ENCODE results near the gene MAP3K14. TPM values are rescaled to one million over a fixed set of nuclear protein-coding genes. Genes with fewer than 3 reads are reported as not detected.

MAP3K14 gene
- total RNA-seq, 2 donors from 2014 or later = 4.6 to 5.5 TPM

DNA sequence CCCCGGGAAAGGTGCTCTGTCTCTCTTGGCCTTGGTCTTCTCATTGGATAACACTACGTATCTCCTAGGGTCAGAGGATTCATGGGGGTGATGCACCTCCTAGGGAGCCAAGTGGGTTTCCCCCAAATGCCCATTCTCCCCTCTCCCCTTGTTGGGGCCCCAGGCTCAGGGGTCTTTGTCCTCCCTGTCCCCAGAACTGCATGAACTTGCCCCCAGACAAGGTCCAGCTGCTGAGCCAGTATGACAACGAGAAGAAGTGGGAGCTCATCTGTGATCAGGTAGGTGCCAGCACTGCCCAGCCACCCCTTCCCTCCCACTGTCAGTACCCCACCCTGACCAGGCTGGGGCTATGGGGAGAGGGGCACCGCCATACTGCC, 86.4 kb downstream of the MAP3K14 start:
- peaks cover 3% of the 10 kb centered on the region for H3K4me1 Mint-ChIP-seq
- Histone ChIP-seq H3K4me1 (ENCODE audit: control insufficient read depth, insufficient read depth, low read length) (no peaks in the 10 kb centered on the region), H3K27me3 (ENCODE audit: control insufficient read depth, insufficient read depth, low read length, poor library complexity, severe bottlenecking) (peaks cover 6% of the 10 kb centered on the region), H3K27ac (ENCODE audit: low read depth, low read length) (no peak overlapping the region), H3K36me3 (ENCODE audit: control insufficient read depth, insufficient read depth, low read length) (no peaks in the 10 kb centered on the region), H3K9me3 (ENCODE audit: control insufficient read depth, low read length) (no peaks in the 10 kb centered on the region), H3K9ac (ENCODE audit: extremely low read depth, low read length, poor library complexity, severe bottlenecking) (no peak overlapping the region), H3K4me3 (ENCODE audit: low read length) (no peak overlapping the region)
- no peak overlapping the region for H3K27ac Mint-ChIP-seq
- H3K36me3 Mint-ChIP-seq (ENCODE audit: low read depth) = no peaks in the 10 kb centered on the region
- DNase-seq = no peak
- 84 to 92% methylated on average over 2 to 4 of the region's 4 CpGs for WGBS, 2 experiments (ENCODE audit: insufficient coverage in 1 of 2, insufficient read length in 1 of 2)
- H3K27me3 Mint-ChIP-seq (ENCODE audit: insufficient read depth) = peaks cover 48% of the 10 kb centered on the region
- no peaks in the 10 kb centered on the region for H3K9me3 Mint-ChIP-seq
- TF ChIP-seq, protein P1, sequence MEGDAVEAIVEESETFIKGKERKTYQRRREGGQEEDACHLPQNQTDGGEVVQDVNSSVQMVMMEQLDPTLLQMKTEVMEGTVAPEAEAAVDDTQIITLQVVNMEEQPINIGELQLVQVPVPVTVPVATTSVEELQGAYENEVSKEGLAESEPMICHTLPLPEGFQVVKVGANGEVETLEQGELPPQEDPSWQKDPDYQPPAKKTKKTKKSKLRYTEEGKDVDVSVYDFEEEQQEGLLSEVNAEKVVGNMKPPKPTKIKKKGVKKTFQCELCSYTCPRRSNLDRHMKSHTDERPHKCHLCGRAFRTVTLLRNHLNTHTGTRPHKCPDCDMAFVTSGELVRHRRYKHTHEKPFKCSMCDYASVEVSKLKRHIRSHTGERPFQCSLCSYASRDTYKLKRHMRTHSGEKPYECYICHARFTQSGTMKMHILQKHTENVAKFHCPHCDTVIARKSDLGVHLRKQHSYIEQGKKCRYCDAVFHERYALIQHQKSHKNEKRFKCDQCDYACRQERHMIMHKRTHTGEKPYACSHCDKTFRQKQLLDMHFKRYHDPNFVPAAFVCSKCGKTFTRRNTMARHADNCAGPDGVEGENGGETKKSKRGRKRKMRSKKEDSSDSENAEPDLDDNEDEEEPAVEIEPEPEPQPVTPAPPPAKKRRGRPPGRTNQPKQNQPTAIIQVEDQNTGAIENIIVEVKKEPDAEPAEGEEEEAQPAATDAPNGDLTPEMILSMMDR (conservative IDR thresholded peaks at IDR 0.05) = no peak
- no peak overlapping the region for H3K4me3 Mint-ChIP-seq

DNA sequence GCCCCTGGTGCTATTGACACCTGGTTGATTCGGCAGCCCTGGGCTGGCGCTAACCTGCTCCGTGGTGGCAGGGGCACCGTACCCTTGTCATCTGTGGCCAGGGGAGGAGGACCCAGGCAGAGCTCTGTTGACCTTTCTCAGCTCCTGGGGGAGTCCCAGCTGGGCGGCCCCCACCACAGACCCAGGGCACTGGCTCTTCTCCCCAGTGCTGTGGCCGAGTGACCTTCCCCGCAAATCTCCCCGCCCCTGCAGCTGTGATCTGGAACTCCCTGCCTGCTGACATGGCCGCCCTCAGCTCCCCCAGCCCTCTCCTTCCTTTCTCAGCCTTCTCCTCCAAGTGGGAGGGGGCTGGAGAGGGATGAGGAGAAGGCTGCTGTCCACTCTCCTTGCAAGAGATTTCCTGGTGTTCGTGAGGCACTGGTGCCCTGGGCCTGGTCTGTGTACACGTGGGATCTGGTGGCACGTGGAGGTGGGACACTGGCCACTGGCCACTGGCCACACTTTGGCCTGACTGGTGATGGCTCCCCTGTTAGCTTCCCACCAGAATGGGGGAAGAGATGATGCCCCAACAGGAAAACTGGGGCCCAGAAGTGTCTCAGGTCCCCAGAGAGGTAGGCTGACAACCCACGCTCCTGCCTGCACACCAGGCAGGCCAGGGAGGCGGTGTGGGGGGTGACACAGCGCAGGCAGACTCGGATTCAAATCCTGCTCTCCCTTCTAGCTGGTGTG, 87.0 kb downstream of the MAP3K14 start:
- H3K27me3 ChIP-seq (ENCODE audit: control insufficient read depth, insufficient read depth, low read length, poor library complexity, severe bottlenecking) = peaks cover under 1% of the 10 kb centered on the region
- peak; percentile 60 for DNase-seq
- Mint-ChIP-seq H3K9me3 (no peaks in the 10 kb centered on the region), H3K4me1 (peaks cover 3% of the 10 kb centered on the region), H3K27ac (no peak overlapping the region), H3K27me3 (ENCODE audit: insufficient read depth) (peaks cover 51% of the 10 kb centered on the region), H3K4me3 (no peak overlapping the region), H3K36me3 (ENCODE audit: low read depth) (no peaks in the 10 kb centered on the region)
- no peaks in the 10 kb centered on the region for H3K4me1 ChIP-seq (ENCODE audit: control insufficient read depth, insufficient read depth, low read length)
- TF ChIP-seq, protein P1 (conservative IDR thresholded peaks at IDR 0.05) = no peak
- H3K9me3 ChIP-seq (ENCODE audit: control insufficient read depth, low read length) = no peaks in the 10 kb centered on the region
- no peak overlapping the region for H3K9ac ChIP-seq (ENCODE audit: extremely low read depth, low read length, poor library complexity, severe bottlenecking)
- no peaks in the 10 kb centered on the region for H3K36me3 ChIP-seq (ENCODE audit: control insufficient read depth, insufficient read depth, low read length)
- H3K4me3 ChIP-seq (ENCODE audit: low read length) = no peak overlapping the region
- H3K27ac ChIP-seq (ENCODE audit: low read depth, low read length) = no peak overlapping the region
- WGBS, 2 experiments (ENCODE audit: insufficient coverage in 1 of 2, insufficient read length in 1 of 2) = 88 to 96% methylated on average over 9 to 15 of the region's 16 CpGs

DNA sequence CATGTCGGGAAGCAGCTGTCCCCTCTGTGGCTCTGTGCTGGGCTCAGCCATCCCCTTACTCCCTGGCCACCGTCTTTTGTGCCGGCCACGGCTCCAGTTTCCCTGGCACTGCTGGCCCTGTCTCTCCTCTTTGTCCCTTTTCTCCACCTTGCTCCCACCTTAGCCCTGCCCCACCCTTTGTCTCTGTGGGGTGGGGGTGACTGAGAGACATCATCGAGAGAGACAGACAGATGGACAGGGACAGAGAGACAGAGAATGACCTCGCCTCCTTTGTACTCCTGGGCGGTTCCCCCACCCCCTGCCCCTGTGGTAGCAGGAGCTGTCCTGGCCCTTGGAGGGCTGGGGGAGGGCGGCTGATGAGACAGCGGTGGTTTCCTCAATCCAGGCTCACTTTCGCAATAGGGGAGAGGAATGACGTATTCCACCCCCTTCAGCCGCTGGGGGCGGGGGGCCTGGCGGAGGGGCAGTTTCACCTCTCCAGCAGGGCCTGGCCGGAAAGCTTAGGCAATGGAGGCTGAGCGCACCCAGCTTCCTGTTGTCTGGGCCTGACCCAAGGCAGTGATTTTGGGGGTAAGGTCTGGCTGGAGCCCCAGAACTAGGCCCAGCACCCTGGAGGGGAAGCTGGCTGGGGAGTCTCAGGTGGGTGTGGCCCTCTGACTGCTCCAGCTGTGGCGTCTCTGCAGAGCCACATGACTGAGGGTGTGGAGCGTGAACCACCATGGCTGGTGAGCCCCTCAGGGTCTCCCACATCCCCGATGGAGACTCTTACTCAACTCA, 87.9 kb downstream of the MAP3K14 start:
- Histone ChIP-seq H3K9ac (ENCODE audit: extremely low read depth, low read length, poor library complexity, severe bottlenecking) (no peak overlapping the region), H3K9me3 (ENCODE audit: control insufficient read depth, low read length) (no peaks in the 10 kb centered on the region), H3K27me3 (ENCODE audit: control insufficient read depth, insufficient read depth, low read length, poor library complexity, severe bottlenecking) (peaks cover 9% of the 10 kb centered on the region), H3K27ac (ENCODE audit: low read depth, low read length) (no peak overlapping the region), H3K36me3 (ENCODE audit: control insufficient read depth, insufficient read depth, low read length) (no peaks in the 10 kb centered on the region), H3K4me3 (ENCODE audit: low read length) (no peak overlapping the region), H3K4me1 (ENCODE audit: control insufficient read depth, insufficient read depth, low read length) (no peaks in the 10 kb centered on the region)
- DNase-seq = peak; percentile 83
- H3K36me3 Mint-ChIP-seq (ENCODE audit: low read depth) = no peaks in the 10 kb centered on the region
- H3K27ac Mint-ChIP-seq = no peak overlapping the region
- H3K9me3 Mint-ChIP-seq = no peaks in the 10 kb centered on the region
- no peak overlapping the region for H3K4me3 Mint-ChIP-seq
- peaks cover 55% of the 10 kb centered on the region for H3K27me3 Mint-ChIP-seq (ENCODE audit: insufficient read depth)
- peaks cover 3% of the 10 kb centered on the region for H3K4me1 Mint-ChIP-seq
- TF ChIP-seq, protein P1 (conservative IDR thresholded peaks at IDR 0.05) = no peak
- 67 to 94% methylated on average over 5 to 19 of the region's 19 CpGs for WGBS, 2 experiments (ENCODE audit: insufficient coverage in 1 of 2, insufficient read length in 1 of 2)
